HG02610 (cell line): ENCODE results near the gene GTPBP2.
"Not testable (repeated sequence)": the region's sequence is repeated elsewhere in the genome, so short reads cannot be mapped to it uniquely, and the experiment has no call there.

Experiments
- ATAC-seq: cut with Tn5 transposase; IDR thresholded peaks from one replicate; pipeline ENCODE4 v1.9.1; 2021; ENCODE audit warnings: mild to moderate bottlenecking, moderate library complexity; ENCODE audit not compliant: unreplicated experiment

Gene GTPBP2

DNA sequence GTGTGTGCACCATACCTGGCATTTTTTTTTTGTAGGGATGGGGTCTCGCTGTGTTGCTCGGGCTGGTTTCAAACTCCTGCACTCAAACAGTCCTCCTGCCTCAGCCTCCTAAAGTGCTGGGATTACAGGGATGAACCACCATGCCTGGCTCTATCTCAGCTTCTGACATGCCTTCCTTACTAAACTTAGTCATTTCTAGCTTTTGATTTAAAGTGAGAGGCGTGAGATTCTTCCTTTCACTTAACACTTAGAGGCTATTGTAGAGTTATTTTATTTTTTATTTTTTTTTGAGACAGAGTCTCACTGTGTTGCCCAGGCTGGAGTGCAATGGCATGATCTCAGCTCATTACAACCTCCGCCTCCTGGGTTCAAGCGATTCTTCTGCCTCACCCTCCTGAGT lies 33.9 kb upstream of the GTPBP2 start:
- not testable (repeated sequence) for ATAC-seq

DNA sequence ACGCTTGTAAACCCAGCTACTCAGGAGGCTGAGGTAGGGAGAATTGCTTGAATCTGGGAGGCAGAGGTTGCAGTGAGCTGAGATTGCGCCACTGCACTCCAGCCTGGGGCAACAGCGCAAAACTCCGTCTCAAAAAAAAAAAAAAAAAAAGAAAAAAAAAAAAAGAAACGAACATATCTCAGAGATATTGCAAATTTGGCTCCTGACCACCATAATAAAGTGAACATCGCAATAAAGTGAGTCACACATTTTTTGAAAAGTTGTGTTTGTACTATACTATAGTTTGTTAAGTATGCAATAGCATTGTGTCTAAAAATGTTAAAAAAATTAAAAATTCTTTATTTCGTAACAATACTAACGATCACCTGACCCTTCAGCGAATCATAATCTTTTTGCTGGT lies 29.1 kb upstream of the GTPBP2 start:
- no peak for ATAC-seq

DNA sequence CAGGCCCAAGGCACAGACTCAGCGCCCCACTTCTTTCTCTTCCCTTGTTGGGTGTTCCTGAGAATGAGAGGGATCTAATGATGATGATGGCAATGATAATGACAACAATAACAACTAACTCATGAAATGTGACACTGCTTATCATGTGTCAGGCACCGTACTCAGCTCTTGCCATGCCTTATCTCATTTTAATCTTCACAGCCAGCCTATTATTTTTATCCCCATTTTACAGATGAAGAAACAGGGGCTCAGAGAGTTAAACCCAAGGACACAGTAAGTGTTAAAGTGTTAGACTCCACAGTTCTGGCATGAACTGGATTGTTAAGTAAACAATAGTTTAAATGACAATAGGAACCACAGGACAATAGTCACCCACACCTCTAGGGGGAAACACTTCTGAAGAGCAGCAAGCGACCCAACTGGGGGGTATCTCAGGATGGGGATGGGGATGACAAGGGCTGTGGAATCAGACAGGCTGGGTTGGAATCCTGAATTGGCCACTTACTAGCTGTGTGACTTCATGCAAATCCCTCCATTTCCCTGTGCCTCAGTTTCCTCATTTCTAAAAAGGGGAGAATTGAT lies 28.2 kb upstream of the GTPBP2 start:
- ATAC-seq, result no peak

DNA sequence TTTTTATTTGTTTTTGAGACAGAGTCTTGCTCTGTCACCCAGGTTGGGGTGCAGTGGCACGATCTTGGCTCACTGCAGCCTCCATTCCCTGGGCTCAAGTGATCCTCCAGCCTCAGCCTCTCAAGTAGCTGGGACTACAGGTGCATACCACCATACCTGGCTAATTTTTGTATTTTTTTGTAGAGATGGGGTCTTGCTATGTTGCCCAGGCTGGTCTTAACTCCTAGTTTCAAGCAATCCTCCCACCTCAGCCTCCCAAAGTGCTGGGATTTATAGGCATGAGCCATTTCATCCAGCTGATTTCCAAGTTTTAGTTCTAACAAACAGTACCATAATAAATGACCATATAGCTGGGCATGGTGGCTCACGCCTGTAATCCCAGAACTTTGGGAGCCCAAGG lies 23.8 kb upstream of the GTPBP2 start:
- ATAC-seq, result not testable (repeated sequence)

DNA sequence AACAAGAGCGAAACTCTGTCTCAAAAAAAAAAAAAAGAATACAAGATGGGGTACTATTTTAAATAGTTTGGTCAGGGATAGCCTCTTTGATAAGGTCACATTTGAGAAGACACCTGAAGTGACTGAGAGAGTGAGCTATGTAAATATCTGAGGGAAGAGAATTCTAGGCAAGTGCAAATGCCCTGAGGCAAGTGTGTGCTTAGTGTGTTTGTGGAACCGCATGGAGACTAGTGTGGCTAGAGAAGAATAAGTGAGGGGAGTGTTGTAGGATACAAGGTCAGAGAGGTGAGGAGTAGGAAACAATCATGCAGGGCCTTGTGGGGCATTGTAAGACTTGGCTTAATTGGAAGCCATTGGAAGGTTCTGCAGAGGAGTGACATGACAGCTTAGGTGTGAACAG lies 19.2 kb upstream of the GTPBP2 start:
- no peak for ATAC-seq

DNA sequence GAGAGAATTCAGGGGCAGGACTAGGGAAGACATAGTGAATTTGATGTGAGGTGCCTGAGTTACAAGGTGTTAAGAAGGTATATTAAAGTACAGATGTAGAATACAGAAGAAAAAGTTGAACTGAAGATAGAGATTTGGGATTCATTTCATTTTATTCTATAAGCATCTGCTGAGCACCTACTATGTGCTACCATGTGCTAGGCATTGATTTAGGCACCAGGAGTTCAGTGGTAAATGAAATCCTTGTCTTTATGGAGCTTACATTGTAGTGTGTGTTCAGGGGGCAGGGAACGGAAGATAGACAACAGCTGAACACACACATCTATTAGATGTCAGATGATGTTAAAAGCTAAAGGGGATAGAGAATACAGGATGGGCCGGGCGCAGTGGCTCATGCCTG lies 18.5 kb upstream of the GTPBP2 start:
- no peak for ATAC-seq

DNA sequence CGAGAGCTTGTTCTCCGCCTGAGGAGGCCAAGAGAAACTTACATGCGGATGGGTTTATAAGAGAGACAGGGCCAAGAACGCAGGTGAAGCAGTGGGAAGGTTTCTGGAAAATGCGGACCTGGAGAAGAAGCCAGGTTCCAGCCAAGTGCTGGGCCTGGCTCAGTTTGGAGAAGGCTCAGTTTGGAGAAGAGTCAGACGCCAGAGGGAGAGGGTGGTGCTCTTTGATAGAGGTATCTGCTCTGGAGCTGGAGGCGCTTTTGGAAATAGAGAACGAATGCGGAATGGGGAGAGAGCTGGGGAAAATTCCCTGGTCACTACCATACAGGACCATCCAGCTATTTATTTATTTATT lies 16.5 kb upstream of the GTPBP2 start:
- peak; percentile 8 for ATAC-seq

DNA sequence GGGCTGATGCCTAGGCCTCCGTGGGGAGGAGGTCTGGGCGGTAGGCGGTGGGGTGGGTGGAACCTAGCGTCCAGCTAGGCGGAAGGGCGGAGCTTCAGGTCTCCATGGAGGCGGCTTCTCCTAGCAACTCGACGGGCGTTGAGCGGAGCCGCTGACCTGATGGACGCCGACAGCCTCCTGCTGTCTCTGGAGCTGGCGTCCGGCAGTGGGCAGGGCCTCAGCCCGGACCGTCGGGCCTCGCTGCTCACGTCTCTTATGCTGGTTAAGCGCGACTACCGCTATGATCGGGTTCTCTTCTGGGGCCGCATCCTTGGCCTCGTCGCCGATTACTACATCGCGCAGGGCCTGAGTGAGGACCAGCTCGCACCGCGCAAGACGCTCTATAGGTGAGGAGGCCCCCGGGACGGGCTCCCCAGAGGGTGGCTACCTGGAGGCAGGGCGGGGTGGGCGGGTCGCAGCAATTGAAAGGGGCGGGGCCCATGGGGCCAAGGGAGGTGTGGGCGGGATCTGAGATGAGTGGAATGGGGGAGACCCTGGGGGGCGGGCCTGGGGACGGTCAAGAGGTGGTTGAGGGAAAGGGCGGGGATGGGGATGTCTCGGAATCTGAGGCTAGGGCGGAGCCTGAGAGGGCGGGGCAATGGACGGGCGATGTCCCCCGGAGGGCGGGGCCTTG lies 16.0 kb upstream of the GTPBP2 start, which contains the start of gene RSPH9:
Gene RSPH9 (plus strand): TSS at position 97 of the 673 bp plus-strand sequence. CDS start 63 bp downstream, at position 160.
- ATAC-seq, result peak; percentile 70

DNA sequence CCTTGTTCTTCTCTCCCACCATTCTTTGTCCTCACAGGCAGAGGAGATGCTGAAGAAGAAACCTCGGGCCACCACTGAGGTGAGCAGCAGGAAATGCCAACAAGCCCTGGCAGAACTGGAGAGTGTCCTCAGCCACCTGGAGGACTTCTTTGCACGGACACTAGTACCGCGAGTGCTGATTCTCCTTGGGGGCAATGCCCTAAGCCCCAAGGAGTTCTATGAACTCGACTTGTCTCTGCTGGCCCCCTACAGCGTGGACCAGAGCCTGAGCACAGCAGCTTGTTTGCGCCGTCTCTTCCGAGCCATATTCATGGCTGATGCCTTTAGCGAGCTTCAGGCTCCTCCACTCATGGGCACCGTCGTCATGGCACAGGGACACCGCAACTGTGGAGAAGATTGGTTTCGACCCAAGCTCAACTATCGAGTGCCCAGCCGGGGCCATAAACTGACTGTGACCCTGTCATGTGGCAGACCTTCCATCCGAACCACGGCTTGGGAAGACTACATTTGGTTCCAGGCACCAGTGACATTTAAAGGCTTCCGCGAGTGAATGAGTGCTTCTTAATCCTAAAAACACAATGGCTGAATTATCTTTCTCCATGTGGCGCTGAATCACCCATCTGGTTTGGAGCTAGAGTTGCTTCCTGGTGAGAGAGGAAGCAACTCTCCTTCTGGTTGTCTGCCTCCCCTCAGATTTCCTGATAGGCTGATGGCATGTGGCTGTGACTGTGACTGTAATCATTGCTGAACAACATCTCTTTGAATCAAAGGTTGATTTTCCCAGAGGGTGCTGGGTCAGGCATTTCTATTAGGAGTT lies 11.1 kb upstream of the GTPBP2 start:
- ATAC-seq, result no peak

DNA sequence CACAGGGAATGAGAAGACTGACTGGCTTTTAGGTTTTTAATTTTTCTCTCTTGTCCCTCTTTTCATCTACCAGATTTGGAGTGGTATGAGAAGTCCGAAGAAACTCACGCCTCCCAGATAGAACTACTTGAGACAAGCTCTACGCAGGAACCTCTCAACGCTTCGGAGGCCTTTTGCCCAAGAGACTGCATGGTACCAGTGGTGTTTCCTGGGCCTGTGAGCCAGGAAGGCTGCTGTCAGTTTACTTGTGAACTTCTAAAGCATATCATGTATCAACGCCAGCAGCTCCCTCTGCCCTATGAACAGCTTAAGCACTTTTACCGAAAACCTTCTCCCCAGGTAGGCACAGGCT lies 7.2 kb upstream of the GTPBP2 start:
- ATAC-seq, result no peak

DNA sequence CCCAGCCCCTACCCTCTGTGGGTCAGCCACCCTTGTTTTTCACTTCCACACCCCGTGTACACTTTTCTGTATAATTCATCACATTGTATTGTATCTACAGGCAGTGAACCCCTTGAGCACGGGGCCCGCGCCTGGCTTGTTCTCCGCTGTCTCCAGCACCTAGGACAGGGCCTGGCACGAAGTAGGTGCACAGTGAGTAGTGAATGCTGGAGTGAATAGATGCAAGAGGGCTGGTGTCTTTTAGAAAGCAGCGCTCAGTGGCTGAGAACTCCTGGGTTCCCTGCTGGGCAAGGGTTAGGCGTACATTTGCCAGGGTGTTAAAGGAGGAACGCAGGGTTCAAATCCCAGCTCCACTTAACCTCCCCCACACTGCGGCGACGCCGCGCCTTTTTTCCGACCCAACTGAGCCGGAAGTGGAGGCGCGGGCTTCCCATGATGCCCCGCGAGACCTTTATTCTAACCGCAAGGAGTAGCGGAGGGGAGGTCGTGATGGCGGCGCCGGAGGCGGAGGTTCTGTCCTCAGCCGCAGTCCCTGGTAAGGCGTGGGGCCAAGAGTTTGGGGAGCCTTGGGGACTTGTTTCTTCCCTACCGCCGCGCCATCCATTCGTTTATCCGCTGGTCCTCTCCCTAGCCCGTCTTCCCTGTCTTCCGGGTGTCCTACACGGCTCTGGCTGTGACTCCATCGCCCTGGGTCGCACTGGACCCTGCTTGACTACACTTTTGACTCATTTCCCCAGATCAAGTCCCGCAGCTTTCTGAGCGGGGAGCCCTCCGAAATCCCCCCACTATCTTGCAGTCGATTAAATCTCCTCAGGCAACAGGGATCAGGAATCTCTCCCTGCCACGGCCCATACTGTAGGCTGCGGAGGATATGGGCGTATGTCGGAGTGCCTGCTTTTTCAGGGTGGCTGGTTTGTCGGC lies 6.6 kb upstream of the GTPBP2 start, which contains the start of gene MAD2L1BP:
Gene MAD2L1BP (plus strand): TSS at position 454 of the 921 bp plus-strand sequence. CDS start 36 bp downstream, at position 490.
- ATAC-seq, result peak; percentile 84

DNA sequence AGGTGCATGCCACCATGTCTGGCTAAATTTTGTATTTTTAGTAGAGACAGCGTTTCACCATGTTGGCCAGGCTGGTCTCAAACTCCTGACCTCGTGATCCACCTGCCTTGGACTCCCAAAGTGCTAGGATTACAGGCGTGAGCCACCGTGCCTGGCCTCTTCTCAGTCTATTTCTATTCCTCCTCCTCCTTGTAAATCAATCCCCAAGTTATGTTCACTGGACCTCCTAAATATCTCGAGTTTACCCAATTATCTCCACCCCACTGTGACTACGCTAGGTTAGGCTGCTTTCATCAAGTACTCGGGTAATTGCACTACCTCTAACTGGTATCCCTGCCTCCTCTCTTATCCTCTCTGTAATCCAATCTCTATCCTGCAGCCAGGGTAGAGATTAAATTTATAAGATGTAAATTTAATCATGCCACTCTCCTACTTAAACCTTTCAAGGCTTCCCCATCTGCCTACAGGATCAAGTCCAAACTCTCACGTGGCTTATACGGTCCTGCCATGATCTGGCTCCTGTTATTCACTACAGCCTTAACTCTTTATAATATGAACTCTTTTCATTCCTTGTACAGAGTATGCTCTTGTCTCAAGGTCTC lies 5.7 kb upstream of the GTPBP2 start:
- no peak for ATAC-seq

DNA sequence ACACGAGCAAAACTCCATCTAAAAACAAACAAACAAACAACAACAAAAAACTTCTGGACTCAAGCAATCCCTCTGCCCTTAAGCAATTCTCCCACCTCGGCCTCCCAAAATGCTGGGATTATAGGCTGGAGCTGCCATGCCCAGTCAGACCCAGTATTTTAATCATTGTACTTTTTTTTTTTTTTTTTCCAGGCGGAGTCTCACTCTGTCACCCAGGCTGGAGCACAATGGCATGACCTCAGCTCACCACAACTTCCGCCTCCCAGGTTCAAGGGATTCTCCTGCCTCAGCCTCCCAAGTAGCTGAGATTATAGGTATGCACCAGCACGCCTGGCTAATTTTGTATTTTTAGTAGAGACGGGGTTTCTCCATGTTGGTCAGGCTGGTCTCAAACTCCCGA lies 3.9 kb upstream of the GTPBP2 start:
- not testable (repeated sequence) for ATAC-seq

DNA sequence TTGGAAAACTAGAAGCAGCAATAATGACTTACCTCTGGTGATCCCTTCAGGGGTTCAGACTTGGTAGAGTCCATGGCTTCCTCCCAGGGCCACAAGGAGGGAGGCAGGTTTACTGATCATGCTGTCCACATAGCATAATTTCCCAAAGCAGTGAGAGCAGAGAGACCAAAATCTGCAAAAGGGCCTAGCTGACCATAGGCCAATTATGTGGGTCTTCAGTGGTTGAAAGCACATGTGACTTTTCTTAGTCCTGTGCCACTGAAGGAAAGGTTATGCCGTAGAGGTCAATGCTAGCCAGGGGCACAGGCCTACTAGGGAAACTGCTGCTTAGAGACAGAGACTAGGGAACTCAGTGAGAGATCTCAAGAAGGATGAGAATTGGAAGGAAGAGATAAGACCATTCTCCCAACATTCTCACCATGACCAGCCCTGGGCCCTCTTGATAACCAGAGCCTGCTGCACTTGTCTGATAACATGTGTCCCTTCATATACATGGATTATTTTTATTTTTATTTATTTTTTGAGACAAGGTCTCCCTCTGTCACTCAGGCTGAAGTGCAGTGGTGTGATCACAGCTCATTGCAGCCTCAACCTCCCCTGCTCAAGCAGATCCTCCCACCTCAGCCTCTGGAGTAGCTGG lies 2.0 kb upstream of the GTPBP2 start:
- no peak for ATAC-seq

DNA sequence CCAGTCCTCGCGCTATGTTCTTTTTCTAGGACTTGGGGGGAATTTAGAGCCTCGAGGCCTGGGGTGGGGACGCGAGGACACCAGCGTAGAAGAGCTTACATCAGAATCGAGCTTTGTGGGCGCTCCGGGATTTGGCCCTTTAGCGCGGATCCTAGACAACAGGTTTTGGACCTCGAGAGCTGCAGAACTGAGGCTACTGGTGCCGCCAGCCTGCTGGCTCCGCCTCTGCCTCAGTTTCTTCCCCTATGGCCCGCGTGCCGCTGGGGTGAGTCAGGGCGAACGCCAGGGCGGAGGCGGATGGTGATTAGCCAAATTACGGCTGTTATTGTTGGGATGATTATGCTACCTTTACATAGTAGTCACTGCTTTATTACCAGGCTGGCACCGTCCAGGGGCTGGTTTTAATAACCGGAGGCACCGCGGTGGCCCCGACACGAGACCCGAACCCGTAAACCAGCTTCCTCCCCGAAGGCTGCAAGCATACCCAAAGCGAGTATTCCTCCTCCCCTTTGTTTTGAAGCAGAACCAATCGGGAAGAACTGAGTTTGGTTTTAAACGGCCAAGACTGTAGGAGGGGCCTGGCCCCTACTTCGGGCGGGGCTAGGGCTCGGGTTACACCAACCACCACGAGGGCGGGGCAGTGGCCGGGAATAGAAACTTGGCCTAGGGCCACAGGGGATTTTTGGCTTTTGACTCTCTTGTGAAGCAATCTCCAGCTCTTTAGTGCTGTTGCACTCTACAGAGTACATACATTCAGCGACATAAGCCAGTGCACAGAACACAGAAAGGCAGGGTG lies 639 bp upstream of the GTPBP2 start:
- peak; percentile 76 for ATAC-seq

DNA sequence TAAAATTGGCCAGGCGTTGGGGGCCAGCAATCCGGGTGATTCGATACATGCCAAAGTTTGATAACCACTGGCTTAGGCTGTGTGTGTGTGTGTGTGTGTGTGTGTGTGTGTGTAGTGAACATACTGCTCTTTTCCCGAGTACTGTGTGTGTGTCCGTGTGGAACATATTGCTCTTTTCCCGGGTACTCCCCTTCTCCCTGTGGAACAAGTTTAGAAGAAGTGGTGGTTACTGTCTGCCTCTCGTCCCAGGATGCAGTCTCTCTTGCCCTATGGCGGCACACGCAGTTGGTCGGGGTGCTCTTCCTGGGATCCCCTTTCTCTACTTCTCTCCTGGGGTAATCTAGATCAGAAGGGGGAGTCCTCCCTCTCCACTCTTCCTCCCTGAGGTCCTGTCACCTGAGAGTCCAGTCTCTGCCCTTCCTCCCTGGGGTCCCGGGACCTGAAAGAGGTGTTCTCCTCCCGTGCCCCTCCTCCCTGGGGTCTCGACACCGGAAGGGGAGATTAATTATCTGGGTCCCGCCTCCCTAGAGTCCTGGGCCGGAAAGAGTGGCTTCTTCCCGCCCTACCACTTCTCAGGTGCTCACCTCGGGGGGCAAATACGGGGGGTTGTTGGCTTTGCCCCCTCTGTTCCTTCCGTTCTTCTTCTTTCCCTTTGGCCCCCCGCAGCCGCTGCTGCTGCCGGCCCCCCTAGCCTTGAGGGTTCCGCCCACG lies 516 bp downstream of the GTPBP2 start:
- ATAC-seq, result no peak

DNA sequence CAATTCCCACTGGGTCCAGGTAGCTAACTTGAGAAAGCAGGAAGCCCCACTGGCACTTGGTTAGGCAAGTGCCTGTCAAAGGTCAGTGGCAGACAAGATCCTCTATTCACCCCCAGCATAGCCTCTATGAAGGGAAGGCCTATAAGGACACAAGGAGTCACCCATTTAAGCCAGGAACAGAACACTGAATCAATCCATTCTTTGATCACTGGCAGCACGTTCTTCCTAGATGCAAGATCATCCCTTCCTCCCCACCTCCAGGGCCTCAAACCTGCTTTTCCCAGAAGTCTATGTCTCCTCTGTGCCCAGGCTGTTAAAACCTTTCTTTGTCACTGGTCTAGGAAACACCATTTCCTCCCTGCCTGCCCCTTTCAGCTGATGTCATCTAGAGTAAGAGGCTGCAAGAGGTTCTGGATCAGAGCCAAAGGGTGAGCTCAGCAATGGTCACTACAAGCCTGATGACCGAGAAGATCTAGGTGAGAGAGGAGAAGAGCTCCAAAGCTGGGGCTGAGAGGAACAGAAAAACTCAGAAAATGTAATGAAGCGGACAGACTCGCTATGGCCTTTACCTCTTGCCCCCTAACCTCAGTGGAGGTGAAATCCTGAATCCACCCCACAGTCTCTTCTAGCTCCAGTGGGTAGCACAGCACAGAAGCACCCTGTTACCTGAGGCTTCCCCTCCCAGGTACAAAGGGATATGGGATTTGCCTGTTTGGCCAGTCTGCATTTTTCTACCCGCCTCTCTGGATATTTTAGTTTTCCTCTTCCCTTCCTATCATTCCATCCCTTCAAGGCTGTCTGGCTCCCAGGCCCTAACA lies 1.8 kb downstream of the GTPBP2 start:
- no peak for ATAC-seq
